Measurements from ENCODE around the gene OTOGL.

The OTOGL gene

DNA sequence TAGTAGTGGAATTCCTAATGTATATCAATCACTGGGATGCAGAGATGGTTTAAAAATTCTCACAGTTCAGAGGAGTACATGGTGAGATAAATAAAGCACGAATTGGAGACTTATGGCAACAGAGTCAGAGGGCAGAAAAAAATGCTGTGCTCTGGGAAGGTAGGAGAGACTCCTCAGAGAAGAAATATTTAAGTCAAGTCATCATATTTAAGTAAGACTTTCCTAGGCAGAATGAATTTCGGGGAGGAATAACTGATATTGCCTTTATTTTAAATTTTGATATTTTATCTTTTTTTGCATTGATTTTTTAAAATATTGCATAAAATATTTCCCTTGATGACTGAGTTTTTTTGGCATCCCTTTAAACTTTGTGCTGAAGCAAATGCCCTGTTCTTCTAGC is 67.4 kb downstream of the OTOGL start:
- TF ChIP-seq EZH2phosphoT487 (IDR thresholded peaks at IDR 0.05; ENCODE audit: low read length) (no peak), EZH2 (optimal IDR thresholded peaks at IDR 0.05; ENCODE audit: low read depth, low read length) (no peak)
- TF ChIP-seq, protein P1, sequence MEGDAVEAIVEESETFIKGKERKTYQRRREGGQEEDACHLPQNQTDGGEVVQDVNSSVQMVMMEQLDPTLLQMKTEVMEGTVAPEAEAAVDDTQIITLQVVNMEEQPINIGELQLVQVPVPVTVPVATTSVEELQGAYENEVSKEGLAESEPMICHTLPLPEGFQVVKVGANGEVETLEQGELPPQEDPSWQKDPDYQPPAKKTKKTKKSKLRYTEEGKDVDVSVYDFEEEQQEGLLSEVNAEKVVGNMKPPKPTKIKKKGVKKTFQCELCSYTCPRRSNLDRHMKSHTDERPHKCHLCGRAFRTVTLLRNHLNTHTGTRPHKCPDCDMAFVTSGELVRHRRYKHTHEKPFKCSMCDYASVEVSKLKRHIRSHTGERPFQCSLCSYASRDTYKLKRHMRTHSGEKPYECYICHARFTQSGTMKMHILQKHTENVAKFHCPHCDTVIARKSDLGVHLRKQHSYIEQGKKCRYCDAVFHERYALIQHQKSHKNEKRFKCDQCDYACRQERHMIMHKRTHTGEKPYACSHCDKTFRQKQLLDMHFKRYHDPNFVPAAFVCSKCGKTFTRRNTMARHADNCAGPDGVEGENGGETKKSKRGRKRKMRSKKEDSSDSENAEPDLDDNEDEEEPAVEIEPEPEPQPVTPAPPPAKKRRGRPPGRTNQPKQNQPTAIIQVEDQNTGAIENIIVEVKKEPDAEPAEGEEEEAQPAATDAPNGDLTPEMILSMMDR (IDR thresholded peaks at IDR 0.05; ENCODE audit: low read length): no peak
- Histone ChIP-seq H2AFZ (ENCODE audit: low read length) (no peak overlapping the region), H3K27me3 (replicated peaks; ENCODE audit: insufficient read depth, low read length) (no peaks in the 10 kb centered on the region), H3K27ac (ENCODE audit: low read length) (no peak overlapping the region), H3F3A (ENCODE audit: insufficient read depth, low read length) (peaks cover under 1% of the 10 kb centered on the region; the same call in 1 of the 2 replicates), H3K4me2 (ENCODE audit: low read depth, low read length) (no peak overlapping the region), H3K9me2 (replicated peaks; ENCODE audit: insufficient read depth, low read length) (no peaks in the 10 kb centered on the region), H3K9me3 (replicated peaks; ENCODE audit: insufficient read depth, low read length) (no peaks in the 10 kb centered on the region), H4K20me1 (ENCODE audit: insufficient read depth, low read length) (no peaks in the 10 kb centered on the region), H3K36me3 (replicated peaks; ENCODE audit: insufficient read depth, low read length) (no peaks in the 10 kb centered on the region), H3K79me2 (ENCODE audit: low read length) (no peaks in the 10 kb centered on the region), H3K4me1 (ENCODE audit: low read length) (peaks cover 11% of the 10 kb centered on the region), H3K4me3 (ENCODE audit: low read length) (no peak overlapping the region), H3K9ac (ENCODE audit: low read length) (no peak overlapping the region)
- no peak for DNase-seq

DNA sequence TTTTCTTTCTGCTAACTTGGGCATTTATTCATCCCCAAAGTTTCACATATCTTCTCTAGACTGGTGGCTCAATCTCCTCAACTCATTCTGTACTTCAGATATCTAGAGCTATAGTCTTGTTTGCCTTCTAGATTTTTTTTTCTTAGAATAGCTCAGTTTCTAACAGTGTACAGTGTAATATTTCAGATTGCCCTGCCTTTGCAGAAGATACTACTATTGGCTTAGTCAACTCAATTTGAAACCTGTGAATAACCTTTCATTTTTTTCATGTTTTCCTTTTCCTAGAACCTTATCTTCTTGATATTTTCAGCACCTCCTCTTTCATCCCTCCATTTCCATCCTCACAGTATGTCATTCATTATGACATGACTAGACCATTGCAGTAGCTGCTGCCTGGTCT is 69.6 kb downstream of the OTOGL start:
- Histone ChIP-seq H3K9me2 (replicated peaks; ENCODE audit: insufficient read depth, low read length) (no peaks in the 10 kb centered on the region), H3K27me3 (replicated peaks; ENCODE audit: insufficient read depth, low read length) (no peaks in the 10 kb centered on the region), H3K4me3 (ENCODE audit: low read length) (no peak overlapping the region), H4K20me1 (ENCODE audit: insufficient read depth, low read length) (no peaks in the 10 kb centered on the region), H2AFZ (ENCODE audit: low read length) (no peak overlapping the region), H3K36me3 (replicated peaks; ENCODE audit: insufficient read depth, low read length) (no peaks in the 10 kb centered on the region), H3K9me3 (replicated peaks; ENCODE audit: insufficient read depth, low read length) (no peaks in the 10 kb centered on the region), H3F3A (ENCODE audit: insufficient read depth, low read length) (no peaks in the 10 kb centered on the region), H3K4me2 (ENCODE audit: low read depth, low read length) (no peak overlapping the region), H3K79me2 (ENCODE audit: low read length) (no peaks in the 10 kb centered on the region), H3K4me1 (ENCODE audit: low read length) (no peaks in the 10 kb centered on the region), H3K27ac (ENCODE audit: low read length) (no peak overlapping the region), H3K9ac (ENCODE audit: low read length) (no peak overlapping the region)
- no peak for DNase-seq
- TF ChIP-seq EZH2phosphoT487 (IDR thresholded peaks at IDR 0.05; ENCODE audit: low read length) (no peak), EZH2 (optimal IDR thresholded peaks at IDR 0.05; ENCODE audit: low read depth, low read length) (no peak)
- TF ChIP-seq, protein P1 (IDR thresholded peaks at IDR 0.05; ENCODE audit: low read length): no peak

DNA sequence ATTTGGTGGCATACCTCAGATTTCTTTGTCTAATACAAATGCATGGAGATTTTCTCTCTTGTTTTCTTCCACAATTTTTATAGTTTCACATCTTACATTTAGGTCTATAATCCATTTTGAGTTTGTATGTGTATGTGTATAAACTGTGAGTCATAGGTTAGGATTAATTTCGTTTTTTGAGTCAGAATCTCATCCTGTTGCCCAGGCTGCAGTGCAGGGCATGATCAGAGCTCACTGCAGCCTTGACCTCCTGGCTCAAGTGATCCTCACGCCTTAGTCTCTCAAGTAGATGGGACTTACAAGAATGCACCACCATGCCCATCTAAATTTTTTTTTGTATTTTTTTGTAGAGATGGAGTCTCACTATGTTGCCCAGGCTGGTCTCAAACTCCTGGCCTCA is 71.6 kb downstream of the OTOGL start:
- Histone ChIP-seq H3K27me3 (replicated peaks; ENCODE audit: insufficient read depth, low read length) (no peaks in the 10 kb centered on the region), H3K79me2 (ENCODE audit: low read length) (no peaks in the 10 kb centered on the region), H2AFZ (ENCODE audit: low read length) (no peak overlapping the region), H3K9me2 (replicated peaks; ENCODE audit: insufficient read depth, low read length) (no peaks in the 10 kb centered on the region), H3K36me3 (replicated peaks; ENCODE audit: insufficient read depth, low read length) (no peaks in the 10 kb centered on the region), H3K4me3 (ENCODE audit: low read length) (no peak overlapping the region), H4K20me1 (ENCODE audit: insufficient read depth, low read length) (no peaks in the 10 kb centered on the region), H3K9me3 (replicated peaks; ENCODE audit: insufficient read depth, low read length) (no peaks in the 10 kb centered on the region), H3K27ac (ENCODE audit: low read length) (no peak overlapping the region), H3F3A (ENCODE audit: insufficient read depth, low read length) (no peaks in the 10 kb centered on the region), H3K4me1 (ENCODE audit: low read length) (peaks cover 7% of the 10 kb centered on the region; the same call in 1 of the 2 replicates), H3K9ac (ENCODE audit: low read length) (no peak overlapping the region), H3K4me2 (ENCODE audit: low read depth, low read length) (no peak overlapping the region)
- TF ChIP-seq EZH2 (optimal IDR thresholded peaks at IDR 0.05; ENCODE audit: low read depth, low read length) (no peak), EZH2phosphoT487 (IDR thresholded peaks at IDR 0.05; ENCODE audit: low read length) (no peak)
- TF ChIP-seq, protein P1 (IDR thresholded peaks at IDR 0.05; ENCODE audit: low read length): no peak
- no peak for DNase-seq

Measured in MM.1S (cell line).